ENCODE measurements around the gene RTL1.

DNA sequence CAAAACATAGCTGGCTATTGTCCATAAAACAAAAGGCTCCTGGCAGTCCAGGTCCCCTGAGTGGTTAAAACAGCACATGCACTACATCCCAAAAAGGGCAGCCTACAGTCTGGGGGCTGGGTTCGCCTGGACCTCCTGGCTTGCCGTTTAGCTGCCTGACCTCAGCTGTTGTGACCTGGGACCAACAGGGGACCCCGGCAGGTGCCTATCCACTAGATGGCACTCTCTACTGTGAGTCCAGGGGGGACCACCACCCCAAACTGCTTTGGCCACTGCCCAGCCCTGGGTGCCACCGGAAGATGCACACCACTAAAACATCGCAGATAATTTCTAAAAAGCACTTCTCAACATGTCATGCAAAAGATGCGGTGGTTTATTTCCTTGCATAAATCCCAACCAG, 2.9 kb upstream of the RTL1 start:
- TF ChIP-seq EP300 (IDR thresholded peaks at IDR 0.05; ENCODE audit: borderline replicate concordance in 1 of 2, low read depth in 2 of 2, low read length in 2 of 2) (no peak), CHD2 (IDR thresholded peaks at IDR 0.05; ENCODE audit: low read length) (no peak), TCF12 (IDR thresholded peaks at IDR 0.05; ENCODE audit: low read depth, low read length) (no peak), CEBPB (IDR thresholded peaks at IDR 0.05; ENCODE audit: low read depth, low read length) (no peak), POLR2A (IDR thresholded peaks at IDR 0.05; ENCODE audit: control extremely low read depth in 1 of 2, low read depth in 2 of 2, low read length in 2 of 2) (no peak), BRCA1 (IDR thresholded peaks at IDR 0.05; ENCODE audit: low read depth, low read length) (no peak), EGR1 (IDR thresholded peaks at IDR 0.05; ENCODE audit: borderline replicate concordance, low read depth, low read length) (no peak), KDM1A (IDR thresholded peaks at IDR 0.05; ENCODE audit: borderline replicate concordance, low read length) (no peak)
- TF ChIP-seq, protein P1, sequence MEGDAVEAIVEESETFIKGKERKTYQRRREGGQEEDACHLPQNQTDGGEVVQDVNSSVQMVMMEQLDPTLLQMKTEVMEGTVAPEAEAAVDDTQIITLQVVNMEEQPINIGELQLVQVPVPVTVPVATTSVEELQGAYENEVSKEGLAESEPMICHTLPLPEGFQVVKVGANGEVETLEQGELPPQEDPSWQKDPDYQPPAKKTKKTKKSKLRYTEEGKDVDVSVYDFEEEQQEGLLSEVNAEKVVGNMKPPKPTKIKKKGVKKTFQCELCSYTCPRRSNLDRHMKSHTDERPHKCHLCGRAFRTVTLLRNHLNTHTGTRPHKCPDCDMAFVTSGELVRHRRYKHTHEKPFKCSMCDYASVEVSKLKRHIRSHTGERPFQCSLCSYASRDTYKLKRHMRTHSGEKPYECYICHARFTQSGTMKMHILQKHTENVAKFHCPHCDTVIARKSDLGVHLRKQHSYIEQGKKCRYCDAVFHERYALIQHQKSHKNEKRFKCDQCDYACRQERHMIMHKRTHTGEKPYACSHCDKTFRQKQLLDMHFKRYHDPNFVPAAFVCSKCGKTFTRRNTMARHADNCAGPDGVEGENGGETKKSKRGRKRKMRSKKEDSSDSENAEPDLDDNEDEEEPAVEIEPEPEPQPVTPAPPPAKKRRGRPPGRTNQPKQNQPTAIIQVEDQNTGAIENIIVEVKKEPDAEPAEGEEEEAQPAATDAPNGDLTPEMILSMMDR (IDR thresholded peaks at IDR 0.05; ENCODE audit: control extremely low read depth in 1 of 3, insufficient read depth in 1 of 3, low read depth in 1 of 3, low read length in 3 of 3): peak; percentile 77 to 82 (median 79)
- TF ChIP-seq, protein P2, sequence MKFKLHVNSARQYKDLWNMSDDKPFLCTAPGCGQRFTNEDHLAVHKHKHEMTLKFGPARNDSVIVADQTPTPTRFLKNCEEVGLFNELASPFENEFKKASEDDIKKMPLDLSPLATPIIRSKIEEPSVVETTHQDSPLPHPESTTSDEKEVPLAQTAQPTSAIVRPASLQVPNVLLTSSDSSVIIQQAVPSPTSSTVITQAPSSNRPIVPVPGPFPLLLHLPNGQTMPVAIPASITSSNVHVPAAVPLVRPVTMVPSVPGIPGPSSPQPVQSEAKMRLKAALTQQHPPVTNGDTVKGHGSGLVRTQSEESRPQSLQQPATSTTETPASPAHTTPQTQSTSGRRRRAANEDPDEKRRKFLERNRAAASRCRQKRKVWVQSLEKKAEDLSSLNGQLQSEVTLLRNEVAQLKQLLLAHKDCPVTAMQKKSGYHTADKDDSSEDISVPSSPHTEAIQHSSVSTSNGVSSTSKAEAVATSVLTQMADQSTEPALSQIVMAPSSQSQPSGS (IDR thresholded peaks at IDR 0.05; ENCODE audit: low read length): no peak

Data from H1 (cell line).